Middle frontal gyrus (tissue), 1 donor: Measurements from ENCODE around the gene KDM7A.
"Not testable (repeated sequence)": the region's sequence is repeated elsewhere in the genome, so short reads cannot be mapped to it uniquely, and the experiment has no call there.

Experiments used
- DNase-seq: peaks from one replicate; pipeline ENCODE4 v3.0.0-alpha.2; 2015; ENCODE audit warnings: low spot score; ENCODE audit errors: extremely low spot score

Gene KDM7A

GRCh38 chr7:140156460-140157080 lies 20.2 kb downstream of the KDM7A start:
- DNase-seq, result no peak

GRCh38 chr7:140155428-140155827 lies 21.4 kb downstream of the KDM7A start:
- no peak for DNase-seq

GRCh38 chr7:140153666-140154161 lies 23.1 kb downstream of the KDM7A start:
- DNase-seq, result no peak

- DNase-seq, result no peak
These were observed 30.2 kb downstream of the KDM7A start for GRCh38 chr7:140146574-140146973.

- no peak for DNase-seq
These were observed 31.1 kb downstream of the KDM7A start for GRCh38 chr7:140145709-140146108.

- DNase-seq, result no peak
These were observed 32.0 kb downstream of the KDM7A start for GRCh38 chr7:140144821-140145220.

GRCh38 chr7:140143997-140144396 lies 32.8 kb downstream of the KDM7A start:
- no peak for DNase-seq

- no peak for DNase-seq
These were observed 34.8 kb downstream of the KDM7A start for GRCh38 chr7:140142031-140142430.

GRCh38 chr7:140141256-140141655 lies 35.5 kb downstream of the KDM7A start:
- no peak for DNase-seq

- no peak for DNase-seq
These were observed 39.7 kb downstream of the KDM7A start for GRCh38 chr7:140137078-140137477.

- DNase-seq, result no peak
These were observed 40.7 kb downstream of the KDM7A start for GRCh38 chr7:140136073-140136472.

- DNase-seq, result no peak
These were observed 42.7 kb downstream of the KDM7A start for GRCh38 chr7:140134039-140134438.

GRCh38 chr7:140127360-140128127 lies 49.2 kb downstream of the KDM7A start:
- no peak for DNase-seq

- DNase-seq, result no peak
These were observed 50.2 kb downstream of the KDM7A start for GRCh38 chr7:140126435-140127034.

GRCh38 chr7:140122965-140123364 lies 53.8 kb downstream of the KDM7A start:
- DNase-seq, result no peak

GRCh38 chr7:140121326-140121725 lies 55.5 kb downstream of the KDM7A start:
- no peak for DNase-seq

- DNase-seq, result not testable (repeated sequence)
These were observed 62.0 kb downstream of the KDM7A start for GRCh38 chr7:140114817-140115216.

- DNase-seq, result not testable (repeated sequence)
These were observed 68.0 kb downstream of the KDM7A start for GRCh38 chr7:140108777-140109176.

- DNase-seq, result no peak
These were observed 80.3 kb downstream of the KDM7A start for GRCh38 chr7:140096459-140096858.

- no peak for DNase-seq
These were observed 83.4 kb downstream of the KDM7A start for GRCh38 chr7:140093375-140093774.

GRCh38 chr7:140085447-140085846 lies 91.3 kb downstream of the KDM7A start:
- DNase-seq, result no peak

- no peak for DNase-seq
These were observed 91.8 kb downstream of the KDM7A start for GRCh38 chr7:140084972-140085371.
